Measurements from ENCODE around the gene CTSE. TPM values are rescaled to one million over a fixed set of nuclear protein-coding genes. Genes with fewer than 3 reads are reported as not detected.
A peak's percentile ranks its signal among the peaks of the same experiment; 100 is the strongest.

The CTSE gene
- total and polyA plus RNA-seq, 2 of the 4 experiments (the other 2 are of a cell fraction): not detected

GRCh38 chr1:205970486-205970885, 53.2 kb downstream of the CTSE start:
- no peak overlapping the region for H4K91ac ChIP-seq (ENCODE audit: insufficient read depth, low read depth, low read length)
- no peak overlapping the region for H3K23ac ChIP-seq (ENCODE audit: low read depth, low read length)
- H2AK9ac ChIP-seq (replicated peaks; ENCODE audit: low read depth, low read length, poor library complexity): no peak overlapping the region
- H4K5ac ChIP-seq (ENCODE audit: low read depth, low read length): no peak overlapping the region
- no peaks in the 10 kb centered on the region for H3K79me1 ChIP-seq (ENCODE audit: low read depth in 1 of 2, low read length in 2 of 2)
- no peaks in the 10 kb centered on the region for H3K36me3 ChIP-seq (ENCODE audit: control insufficient read depth, insufficient read depth, low read length)
- TF ChIP-seq USF2 (IDR thresholded peaks at IDR 0.05; ENCODE audit: low read depth, low read length): no peak
- no peak for TF ChIP-seq MAZ (IDR thresholded peaks at IDR 0.05; ENCODE audit: borderline replicate concordance, low read depth, low read length)
- TF ChIP-seq CTCF (conservative IDR thresholded peaks at IDR 0.05; ENCODE audit: low read depth, low read length): no peak
- no peak for TF ChIP-seq ELK1 (IDR thresholded peaks at IDR 0.05; ENCODE audit: borderline replicate concordance, low read depth, low read length)
- no peak for TF ChIP-seq MXI1 (IDR thresholded peaks at IDR 0.05; ENCODE audit: borderline replicate concordance, low read depth, low read length)
- no peak for TF ChIP-seq CHD1 (IDR thresholded peaks at IDR 0.05; ENCODE audit: low read depth, low read length)
- no peak for TF ChIP-seq BHLHE40 (IDR thresholded peaks at IDR 0.05; ENCODE audit: low read depth, low read length)
- TF ChIP-seq MAFK (IDR thresholded peaks at IDR 0.05; ENCODE audit: low read depth, low read length): no peak
- TF ChIP-seq POLR2A (IDR thresholded peaks at IDR 0.05; ENCODE audit: low read depth, low read length): no peak
- TF ChIP-seq CEBPB (IDR thresholded peaks at IDR 0.05; ENCODE audit: low read depth, low read length): no peak
- H2AFZ ChIP-seq (replicated peaks; ENCODE audit: low read length, poor library complexity): no peak overlapping the region
- BruUV-seq (replicated peaks): no TSS peak
- no peaks in the 10 kb centered on the region; the same call in 1 of the 2 replicates for H4K20me1 ChIP-seq (ENCODE audit: insufficient read depth, low read length)
- DNase-seq: no peak
- no peak overlapping the region for H3K27ac ChIP-seq (ENCODE audit: insufficient read depth, low read length)
- no peak overlapping the region for H2BK120ac ChIP-seq (ENCODE audit: low read depth, low read length)
- no peak overlapping the region for H3K14ac ChIP-seq (replicated peaks; ENCODE audit: low read depth, low read length)
- ATAC-seq (ENCODE audit: low read depth): 0 out of 2 replicates have a peak, but pooled peaks have one; percentile 24
- H2BK20ac ChIP-seq (ENCODE audit: low read depth, low read length): no peak overlapping the region
- no peak overlapping the region for H3K56ac ChIP-seq (ENCODE audit: extremely low read depth, insufficient read depth, low read length)
- no peak overlapping the region for H2AK5ac ChIP-seq (ENCODE audit: low read depth, low read length)
- intact Hi-C loops (cut with micrococcal nuclease) (loop anchor here (10.0 kb wide), 1 partner anchor 376 kb away; no protein-coding TSS in a partner anchor), in situ Hi-C loops (cut with MboI; ENCODE audit: low sequenced_read_pairs) (no loop called here), dilution Hi-C loops (cut with HindIII; ENCODE audit: low sequenced_read_pairs, unreplicated experiment) (no loop called here)
- POLR2A ChIA-PET (ENCODE audit: unreplicated experiment): no interaction called here
- H3K27me3 ChIP-seq (ENCODE audit: control insufficient read depth, insufficient read depth, low read length): peaks cover 23% of the 10 kb centered on the region
- no peak overlapping the region for H3K4me3 ChIP-seq (ENCODE audit: insufficient read depth, low read depth, low read length)
- no CpG with 5 or more reads among the region's 1 CpG for WGBS, 2 experiments (ENCODE audit: extremely low coverage in 2 of 2, insufficient read length in 1 of 2)
- no peak overlapping the region for H3K4ac ChIP-seq (ENCODE audit: low read depth, low read length)
- H2BK15ac ChIP-seq (ENCODE audit: low read depth, low read length): no peak overlapping the region
- H2BK5ac ChIP-seq (ENCODE audit: low read depth, low read length, poor library complexity, severe bottlenecking): no peak overlapping the region
- no peak overlapping the region for H4K8ac ChIP-seq (ENCODE audit: low read depth in 2 of 2, low read length in 2 of 2)
- H3K9me3 ChIP-seq (ENCODE audit: control insufficient read depth, insufficient read depth, low read length): no peaks in the 10 kb centered on the region
- no peak overlapping the region for H3K4me2 ChIP-seq (ENCODE audit: low read depth, low read length)
- H3K9ac ChIP-seq (ENCODE audit: low read depth, low read length): no peak overlapping the region
- no peak overlapping the region for H3K18ac ChIP-seq (ENCODE audit: low read depth, low read length)
- CTCF ChIA-PET: interaction anchor here (0.6 to 2.5 kb wide), 3 partner anchors 52 to 179 kb away, joined by 4 to 9 read pairs (median 7); no protein-coding TSS in a partner anchor
- peaks cover 27% of the 10 kb centered on the region for H3K9me1 ChIP-seq (ENCODE audit: insufficient read depth, low read length)
- H3K4me1 ChIP-seq (ENCODE audit: control insufficient read depth, insufficient read depth, low read length): no peaks in the 10 kb centered on the region
